CMK (cell line): ENCODE data around the gene ALDH6A1.
"Not testable (repeated sequence)": the region's sequence is repeated elsewhere in the genome, so short reads cannot be mapped to it uniquely, and the experiment has no call there.

ENCODE experiments used
- DNase-seq: peaks from one replicate; pipeline ENCODE4 v3.0.0-alpha.2; 2010; ENCODE audit warnings: low read depth

ALDH6A1 gene

DNA sequence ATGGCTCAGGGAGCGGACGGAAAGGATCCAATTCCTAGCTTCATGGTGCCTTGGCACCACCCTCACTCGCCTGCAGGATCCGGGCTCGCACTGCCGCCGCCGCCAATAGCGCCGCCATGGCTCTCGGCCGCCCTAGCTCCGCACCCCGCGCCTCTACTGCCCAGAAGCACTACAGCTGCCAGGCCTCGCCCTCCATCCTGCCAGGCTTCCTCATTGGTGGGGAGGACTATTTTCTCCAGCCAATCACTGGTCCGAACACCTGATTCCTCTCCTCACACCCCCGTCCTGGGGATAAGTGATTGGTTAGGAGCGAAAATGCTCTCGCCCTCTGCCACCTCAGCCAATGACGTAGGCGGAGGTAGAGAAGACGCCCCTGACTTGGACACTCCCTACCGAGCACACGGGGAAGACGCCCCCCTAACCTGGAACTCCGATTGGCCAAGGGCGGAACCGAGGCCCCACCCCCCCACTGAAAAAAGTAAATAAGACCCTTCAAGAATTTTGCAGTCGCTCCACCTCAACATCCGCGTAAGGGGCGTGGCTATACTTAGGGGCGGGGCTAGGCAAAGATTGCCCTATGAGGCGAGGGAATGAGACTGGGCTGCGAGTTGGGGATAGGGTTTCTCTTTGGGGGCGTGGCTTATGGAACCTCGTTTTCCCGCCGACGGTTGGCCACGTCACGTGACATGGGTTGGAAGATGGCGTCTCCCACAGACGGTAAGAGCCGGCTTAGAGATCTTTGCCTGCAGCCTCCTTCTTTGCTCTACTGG, at the start of gene ALDH6A1, which contains the start of gene LIN52:
Gene ALDH6A1, minus strand, starts transcription at position 177 of the 770 bp plus-strand sequence. Its CDS starts 59 bp downstream, at position 118.
Gene LIN52, plus strand, starts transcription at position 680 of the 770 bp plus-strand sequence. Its CDS starts 19 bp downstream, at position 699.
- peak; percentile 99 for DNase-seq

DNA sequence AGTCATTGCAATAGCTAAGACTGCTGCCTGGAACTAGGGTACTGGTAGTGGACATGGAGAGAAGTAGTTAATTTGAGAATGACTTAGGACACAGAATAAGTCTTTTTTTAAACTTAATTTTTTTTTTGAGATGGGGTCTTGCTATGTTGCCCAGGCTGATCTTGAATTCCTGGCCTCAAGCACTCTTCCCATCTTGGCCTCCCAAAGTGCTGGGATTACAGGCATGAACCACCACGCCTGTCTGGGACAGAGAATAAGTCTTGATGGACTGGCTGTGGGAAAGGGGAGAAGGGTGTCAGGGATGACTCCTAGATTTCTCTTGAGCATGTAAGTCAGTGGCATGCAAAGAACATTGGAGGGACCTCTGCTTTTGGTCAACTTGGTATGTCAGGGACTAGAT, 43.4 kb upstream of the ALDH6A1 start:
- no peak for DNase-seq

DNA sequence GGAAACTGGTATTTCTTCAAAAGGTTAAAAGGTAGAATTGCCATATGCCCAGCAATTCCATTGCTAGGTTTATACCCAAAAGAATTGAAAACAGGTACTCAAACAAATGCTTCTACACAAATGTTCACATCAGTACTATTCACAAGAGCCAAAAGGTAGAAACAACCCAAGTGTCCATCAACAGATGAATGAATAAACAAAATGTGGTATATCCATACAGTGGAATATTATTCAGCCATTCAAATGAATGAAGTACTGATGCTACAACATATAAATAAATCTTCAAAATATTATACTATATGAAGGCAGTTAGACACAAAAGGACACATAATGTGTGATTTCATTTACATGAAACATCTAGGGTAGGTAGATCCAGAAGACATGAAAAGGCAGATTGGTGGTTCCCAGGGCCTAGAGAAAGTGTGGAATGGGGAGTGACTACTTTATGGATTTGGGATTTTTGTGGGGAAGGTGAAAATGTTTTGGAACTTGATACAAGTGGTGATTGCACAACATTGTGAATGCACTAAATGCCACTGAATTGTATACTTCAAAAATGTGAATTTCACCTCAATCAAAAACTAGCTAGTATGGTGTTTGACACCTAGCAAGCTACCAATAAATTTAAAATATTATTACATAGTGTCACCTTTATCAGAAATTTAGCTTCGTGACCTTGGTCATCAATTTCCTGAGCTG, 42.2 kb upstream of the ALDH6A1 start:
- DNase-seq, result no peak

DNA sequence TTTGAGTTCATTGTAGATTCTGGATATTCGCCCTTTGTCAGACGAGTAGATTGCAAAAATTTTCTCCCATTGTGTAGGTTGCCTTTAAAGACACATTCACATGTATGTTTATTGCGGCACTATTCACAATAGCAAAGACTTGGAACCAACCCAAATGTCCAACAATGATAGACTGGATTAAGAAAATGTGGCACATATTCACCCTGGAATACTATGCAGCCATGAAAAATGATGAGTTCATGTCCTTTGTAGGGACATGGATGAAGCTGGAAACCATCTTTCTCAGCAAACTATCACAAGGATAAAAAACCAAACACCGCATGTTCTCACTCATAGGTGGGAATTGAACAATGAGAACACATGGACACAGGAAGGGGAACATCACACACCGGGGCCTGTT, 41.2 kb upstream of the ALDH6A1 start:
- not testable (repeated sequence) for DNase-seq

DNA sequence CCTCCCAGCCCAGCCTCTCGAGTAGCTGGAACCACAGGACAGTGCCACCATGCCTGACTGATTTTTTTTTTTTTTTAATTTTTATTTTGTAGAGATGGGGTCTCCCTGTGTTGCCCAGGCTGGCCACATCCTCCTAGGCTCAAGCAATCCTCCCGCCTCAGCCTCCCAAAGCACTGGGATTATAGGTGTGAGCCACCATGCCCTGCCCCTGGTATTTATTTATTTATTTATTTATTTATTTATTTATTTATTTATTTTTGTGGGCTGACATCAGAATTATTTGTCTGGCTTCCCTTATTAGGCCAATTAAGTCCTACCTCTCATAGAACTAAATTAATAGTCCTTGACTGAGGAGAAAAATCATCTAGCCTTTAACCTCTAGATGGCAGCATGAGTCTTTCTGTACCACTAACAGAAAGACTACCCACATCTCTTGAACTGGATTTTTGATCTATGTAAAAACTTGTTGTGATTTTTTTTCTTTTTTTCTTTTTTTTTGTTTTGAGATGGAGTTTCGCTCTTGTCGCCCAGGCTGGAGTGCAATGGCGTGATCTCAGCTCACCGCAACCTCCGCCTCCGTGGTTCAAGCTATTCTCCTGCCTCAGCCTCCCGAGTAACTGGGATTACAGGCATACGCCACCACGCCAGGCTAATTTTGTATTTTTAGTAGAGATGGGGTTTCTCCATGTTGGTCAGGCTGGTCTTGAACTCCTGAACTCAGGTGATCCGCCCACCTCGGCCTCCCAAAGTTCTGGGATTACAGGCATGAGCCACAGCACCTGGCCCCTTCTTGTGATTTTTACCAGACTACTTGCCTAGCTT, 27.4 kb upstream of the ALDH6A1 start:
- DNase-seq, result peak; percentile 7

DNA sequence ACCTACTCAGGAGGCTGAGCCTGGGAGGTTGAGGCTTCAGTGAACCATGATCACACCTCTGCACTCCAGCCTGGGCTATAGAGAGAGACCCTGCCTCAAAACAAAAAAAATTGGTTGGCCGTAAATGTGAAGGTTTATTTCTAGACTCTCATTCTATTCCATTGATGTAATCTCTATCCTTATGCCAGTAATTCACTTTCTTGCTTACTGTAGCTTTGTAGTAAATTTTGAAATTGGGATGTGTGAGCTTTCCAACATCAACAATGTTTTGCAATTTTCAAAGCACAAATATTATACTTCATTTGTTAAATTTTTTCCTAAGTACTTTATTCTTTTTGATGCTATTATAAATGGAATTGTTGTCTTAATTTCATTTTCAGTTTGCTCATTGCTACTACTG, 25.1 kb upstream of the ALDH6A1 start:
- DNase-seq, result no peak

DNA sequence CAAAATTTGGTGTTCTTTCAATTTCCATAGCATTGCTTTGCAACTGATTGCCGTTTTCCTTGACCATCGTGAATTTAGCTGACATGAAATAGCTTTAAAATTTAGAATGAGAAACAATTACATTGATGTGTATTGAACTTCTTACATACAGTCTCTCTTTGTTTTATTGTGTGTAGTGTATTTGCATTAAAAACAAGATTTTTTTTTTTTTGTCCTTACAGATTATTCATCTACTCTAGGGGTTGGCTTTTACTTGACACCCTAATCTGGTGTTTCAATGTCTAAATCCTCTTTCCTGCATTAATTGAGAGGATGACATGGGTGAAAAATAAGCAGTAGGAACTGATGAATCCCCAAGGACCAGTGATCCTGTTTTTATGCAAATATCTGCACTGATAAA, 21.1 kb upstream of the ALDH6A1 start:
- no peak for DNase-seq

DNA sequence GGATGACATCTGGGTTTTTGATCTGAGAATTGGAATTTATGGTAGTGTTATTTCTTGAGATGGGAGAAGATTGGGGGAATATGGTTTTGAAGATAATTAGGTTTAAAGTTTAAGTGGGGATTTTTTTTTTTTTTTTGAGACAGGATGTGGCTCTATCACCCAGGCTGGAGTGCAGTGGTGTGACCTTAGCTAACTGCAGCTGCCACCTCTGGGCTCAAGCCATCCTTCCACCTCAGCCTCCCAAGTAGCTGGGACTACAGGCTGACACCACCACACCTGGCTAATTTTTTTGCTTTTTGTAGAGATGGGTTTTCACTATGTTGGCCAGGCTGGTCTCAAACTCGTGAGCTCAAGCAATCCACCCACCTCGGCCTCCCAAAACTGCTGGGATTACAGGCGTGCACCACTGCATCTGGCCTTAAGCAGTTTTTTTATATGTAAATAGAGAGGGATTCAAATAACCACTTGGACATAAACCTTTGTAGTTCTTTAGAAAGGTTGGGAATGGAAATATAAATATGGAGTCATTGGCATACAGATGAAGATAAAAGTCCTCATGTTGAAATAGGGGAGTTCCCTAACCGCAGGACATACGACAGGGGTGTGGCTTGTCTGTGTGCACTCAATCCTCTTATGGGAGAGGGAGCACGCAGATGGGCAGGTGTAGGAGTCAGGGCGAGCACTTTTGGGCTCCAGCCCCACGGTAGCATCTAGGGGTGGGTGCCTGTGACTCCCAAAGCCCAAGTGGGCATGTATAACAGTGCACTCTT, 5.2 kb upstream of the ALDH6A1 start:
- DNase-seq, result no peak

DNA sequence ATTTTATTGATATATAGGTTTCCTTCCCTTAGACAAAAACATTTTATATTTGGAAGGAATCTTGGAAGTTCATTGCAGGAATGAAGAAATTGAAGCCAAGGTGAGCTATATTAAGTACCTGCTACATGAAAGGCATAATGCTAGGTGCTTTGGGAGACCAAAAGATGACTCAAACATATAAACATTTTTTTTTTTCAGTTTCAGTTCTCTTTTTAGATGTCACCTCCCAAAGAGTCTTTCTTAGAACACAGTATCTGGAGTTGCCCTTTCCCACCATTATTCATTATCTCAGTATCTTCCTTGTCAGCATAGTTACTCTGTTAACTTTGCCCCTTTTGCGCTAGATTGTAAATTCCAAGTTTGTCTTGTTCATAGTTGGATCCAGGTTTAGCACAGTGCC, 1.6 kb upstream of the ALDH6A1 start:
- DNase-seq, result no peak

DNA sequence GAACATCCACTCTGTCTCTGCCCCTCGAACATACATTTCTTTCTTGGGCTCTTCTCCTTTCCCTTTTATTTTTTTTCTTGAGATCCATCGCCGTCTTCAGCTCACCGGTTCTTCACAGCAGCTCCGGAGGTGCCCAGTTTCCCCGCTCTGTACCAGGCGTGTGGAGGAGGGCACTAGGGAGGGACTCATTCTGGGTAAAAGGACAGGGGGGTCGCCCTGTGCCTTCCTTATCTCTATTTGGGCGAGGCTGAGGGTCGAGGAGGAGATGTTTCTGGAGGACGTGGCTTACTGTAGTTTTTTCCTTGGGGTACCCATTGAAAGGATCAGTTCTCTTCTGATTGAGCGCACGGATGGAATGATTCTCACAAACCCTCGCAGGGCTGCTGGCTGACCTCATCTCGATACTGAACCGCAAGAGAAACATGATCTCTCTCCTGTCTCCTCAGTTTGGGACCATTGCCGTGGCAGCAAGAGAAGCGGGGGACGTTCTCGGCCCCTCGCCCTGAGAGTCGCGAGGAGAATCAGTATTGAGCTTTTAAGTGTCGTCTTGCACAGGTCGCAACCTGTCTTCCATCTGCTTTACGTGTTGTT, 889 bp upstream of the ALDH6A1 start:
- no peak for DNase-seq

DNA sequence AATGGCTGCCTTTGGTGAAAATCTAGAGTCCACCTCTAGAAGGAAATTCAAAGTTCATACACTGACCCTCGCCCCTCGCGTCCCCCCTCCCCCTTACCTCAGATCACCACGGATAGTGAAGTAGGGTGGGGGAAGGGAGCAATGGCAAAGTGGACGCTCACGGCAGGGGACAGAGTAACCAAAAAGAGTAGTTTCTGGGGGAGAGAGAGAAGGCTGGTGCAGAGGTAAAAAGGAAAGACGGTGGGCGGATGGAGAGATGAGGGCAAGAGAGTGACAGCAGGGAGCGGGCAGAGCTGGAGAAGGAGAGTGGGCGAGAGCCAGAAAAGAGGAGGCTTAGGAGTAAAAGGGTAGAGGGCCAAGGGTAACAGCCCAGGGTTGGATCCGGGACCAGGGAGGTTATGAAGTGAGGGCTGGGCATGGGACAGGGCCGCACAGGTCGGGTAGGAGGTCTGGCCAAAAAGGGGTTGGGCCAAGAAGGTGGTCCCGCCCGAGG, 423 bp downstream of the ALDH6A1 start:
- DNase-seq, result no peak

DNA sequence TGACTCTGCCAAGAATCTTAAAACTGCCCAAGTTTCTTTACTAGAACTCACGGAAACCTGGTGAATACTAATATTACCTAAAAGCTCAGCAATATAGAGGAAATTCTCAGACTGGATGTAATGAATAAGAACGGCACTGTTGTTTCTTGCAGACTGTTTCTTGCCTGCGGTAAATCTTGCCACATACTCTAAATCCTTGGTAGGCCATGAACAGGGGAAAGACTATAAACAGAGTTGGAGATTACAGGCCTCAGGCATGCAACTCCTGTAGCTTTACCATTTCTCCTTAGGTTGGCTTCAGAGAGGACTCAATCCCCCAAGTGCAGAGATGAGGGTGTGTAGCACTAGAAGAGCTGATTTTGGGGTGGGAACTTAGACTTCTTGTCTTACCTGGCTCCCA, 1.1 kb downstream of the ALDH6A1 start:
- DNase-seq, result no peak

DNA sequence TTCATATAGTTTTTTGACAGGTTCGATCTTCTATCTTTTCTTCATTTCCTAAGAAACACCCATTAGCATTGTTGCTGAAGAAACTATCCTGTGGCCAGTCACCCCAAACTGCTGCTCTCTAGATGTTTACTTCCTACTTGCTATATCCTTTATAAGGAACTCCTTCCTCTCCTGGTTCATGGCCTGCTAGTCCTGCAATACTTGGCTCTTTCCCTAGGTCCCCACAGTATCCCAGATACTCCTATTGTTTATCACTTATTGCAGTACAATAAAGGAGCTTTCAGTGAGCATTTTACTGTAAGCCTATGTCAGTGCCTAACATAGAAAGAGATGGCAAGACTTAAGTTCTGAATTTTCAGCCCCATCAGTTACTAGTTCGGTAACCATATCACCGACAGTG, 2.8 kb downstream of the ALDH6A1 start:
- no peak for DNase-seq

DNA sequence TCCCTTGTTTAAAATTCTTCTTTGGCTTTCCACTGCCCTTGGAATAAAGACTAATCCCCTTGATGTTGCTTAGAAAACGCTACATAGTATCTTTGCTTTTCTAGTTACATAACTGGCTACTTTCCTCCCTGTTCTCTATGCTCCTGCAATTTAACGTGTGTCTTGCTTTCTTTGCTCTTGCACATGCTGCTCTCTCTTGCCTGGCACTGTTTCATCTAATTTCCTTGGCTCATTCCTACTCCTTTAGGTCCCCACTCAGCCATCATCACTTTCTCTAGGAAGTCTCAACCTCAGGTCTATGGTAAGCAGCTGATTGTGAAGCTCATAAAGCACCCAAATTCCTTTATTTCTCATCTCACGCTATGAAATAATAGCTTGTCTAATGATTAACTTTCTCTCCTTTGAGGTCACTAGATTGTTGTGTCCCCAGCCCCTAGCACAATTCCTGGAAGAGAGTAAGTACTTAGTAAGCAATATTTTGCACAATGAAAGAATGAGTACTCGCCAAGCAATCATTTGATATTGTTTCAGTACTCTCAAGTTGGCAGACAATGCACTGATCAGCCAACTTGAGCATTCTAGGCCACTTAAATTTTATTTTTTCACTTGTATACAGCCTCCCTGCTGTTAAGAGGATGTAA, 3.3 kb downstream of the ALDH6A1 start:
- no peak for DNase-seq

DNA sequence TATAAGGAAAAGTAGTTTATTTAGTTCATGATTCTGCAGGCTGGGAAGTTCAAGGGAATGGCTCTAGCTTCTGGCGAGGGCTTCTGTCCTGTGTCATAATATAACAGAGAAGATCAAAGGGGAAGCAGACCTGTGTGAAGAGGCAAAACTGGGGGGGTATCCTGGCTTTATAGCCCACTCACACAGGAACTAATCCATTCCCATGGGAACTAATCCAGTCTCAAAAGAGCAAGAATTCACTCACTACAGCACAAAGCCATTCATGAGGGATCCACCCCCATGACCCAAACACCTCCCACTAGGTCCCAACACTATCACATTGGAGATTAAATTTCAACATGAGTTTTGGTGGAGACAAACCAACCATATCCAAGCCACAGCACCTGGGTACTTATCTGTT, 6.9 kb downstream of the ALDH6A1 start:
- no peak for DNase-seq

DNA sequence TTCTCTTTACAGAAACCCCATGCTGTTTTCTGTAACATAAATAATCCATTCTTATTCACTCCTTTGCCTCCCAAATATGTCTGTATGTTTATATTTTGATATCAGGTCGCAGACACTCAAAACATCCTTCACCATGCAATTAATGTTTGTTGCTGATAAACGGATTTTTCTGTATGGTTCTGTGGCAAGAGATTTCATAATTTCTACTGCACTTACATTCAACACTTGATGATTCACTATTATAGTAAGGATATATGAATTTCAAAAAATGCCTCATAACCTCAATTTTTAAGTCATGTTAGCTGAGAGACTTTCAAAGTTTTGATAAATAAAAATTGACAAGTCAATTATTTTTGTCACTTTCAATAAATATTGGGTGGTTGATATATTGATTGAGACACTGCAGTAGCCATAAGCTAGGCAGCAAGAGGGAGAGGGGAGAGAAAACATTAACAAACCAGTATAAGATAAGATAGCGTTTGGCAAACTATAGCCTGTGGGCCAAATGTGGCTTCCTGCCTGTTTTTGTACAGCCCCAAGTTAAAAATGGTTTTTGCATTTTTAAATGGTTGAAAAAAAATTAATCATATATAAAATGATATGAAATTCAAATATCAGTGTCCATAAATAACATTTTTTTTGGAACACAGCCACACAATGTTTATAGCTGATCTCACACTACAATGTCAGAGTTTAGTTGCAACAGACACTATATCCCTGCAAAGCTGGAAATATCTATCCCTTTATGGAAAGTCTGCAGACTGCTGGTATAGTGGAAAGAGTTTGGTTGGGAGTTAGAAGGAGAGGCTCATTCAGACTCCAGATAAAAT, 18.3 kb downstream of the ALDH6A1 start:
- DNase-seq, result no peak

DNA sequence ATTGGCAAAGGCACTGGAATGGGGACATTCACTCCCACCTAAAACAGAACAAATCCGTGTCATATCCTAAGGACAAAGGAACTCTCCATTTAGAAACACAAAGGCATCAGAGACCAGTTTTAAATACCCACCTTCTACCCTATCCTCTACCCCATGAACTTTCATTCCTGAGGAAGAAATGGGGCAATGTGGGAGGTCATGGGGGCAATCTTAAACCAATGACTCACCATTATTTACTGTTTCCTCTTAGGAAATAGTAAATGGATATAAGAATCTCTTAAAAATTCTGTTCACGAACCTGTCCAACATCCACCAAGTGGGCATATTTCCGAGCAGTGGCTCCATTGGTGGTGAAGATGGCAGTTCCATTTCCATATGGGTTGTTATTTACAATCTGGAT, 19.4 kb downstream of the ALDH6A1 start:
- DNase-seq, result no peak

DNA sequence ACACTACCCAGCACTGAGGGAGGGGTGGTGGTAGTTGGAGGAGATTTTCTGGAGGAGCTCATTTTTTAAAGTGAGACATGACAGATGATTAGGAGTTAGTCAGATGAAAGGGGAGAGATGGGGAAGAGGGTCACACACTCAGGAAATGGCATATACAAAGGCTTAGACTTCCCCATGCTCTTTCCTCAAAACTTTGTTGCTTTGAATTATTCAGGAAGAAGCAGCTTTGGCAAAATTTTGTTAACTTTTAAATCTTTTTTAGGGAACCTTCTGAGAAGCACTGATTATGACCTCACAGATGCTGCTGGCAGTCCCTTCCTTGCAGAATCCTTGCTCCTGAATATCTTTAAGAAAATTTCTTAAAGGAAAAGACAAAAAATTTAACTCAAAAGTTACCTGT, 19.8 kb downstream of the ALDH6A1 start:
- no peak for DNase-seq

DNA sequence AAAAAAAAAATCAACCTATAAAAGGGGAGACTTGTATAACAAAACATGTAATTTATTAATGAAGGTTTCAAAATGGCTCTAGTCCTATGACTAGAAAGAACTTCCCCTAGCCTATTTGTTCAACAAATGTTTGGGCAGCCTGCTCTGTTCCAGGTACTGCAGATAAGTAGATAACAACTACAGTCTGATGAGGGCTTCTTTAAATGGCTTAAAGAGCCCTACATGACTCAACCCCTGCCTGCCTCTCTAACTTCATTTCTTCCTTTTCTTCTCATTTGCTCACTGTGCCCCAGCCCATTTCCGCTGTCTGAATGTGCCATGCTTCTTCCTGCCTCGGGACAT, 21.5 kb downstream of the ALDH6A1 start:
- no peak for DNase-seq

DNA sequence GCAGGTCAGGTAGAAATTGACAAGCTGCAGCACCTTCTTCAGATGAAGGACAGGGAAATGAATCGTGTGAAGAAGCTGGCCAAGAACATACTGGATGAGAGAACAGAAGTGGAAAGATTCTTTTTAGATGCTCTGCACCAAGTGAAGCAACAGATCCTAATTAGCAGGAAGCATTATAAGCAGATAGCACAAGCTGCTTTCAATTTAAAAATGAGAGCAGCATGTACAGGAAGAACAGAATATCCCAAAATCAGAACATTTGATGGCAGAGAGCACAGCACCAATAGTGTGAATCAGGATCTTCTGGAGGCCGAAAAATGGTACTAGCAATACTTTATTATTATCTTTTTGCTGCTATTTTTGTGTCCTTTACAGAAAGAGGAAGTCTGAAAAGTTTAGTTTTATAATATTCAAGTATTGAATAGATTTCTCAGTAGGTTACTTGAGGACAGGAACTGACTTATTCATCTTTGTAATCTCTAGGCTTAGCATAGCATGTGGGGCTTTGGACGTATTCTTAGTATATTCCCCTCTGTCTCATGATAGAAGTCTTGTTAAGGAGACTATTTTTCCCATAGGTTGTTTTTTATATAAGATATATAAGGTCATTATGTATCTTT, 34.3 kb downstream of the ALDH6A1 start:
- no peak for DNase-seq
